ENCODE data around the gene RHOH. TPM values are rescaled to one million over a fixed set of nuclear protein-coding genes. Genes with fewer than 3 reads are reported as not detected.
"Not testable (repeated sequence)": the region's sequence is repeated elsewhere in the genome, so short reads cannot be mapped to it uniquely, and the experiment has no call there.

RHOH gene
- total and polyA plus RNA-seq, 10 of the 15 experiments (the other 5 are each of a cell fraction or from before 2014, with no cell fraction given), result 46.5 to 120 (median 57.9) TPM

DNA sequence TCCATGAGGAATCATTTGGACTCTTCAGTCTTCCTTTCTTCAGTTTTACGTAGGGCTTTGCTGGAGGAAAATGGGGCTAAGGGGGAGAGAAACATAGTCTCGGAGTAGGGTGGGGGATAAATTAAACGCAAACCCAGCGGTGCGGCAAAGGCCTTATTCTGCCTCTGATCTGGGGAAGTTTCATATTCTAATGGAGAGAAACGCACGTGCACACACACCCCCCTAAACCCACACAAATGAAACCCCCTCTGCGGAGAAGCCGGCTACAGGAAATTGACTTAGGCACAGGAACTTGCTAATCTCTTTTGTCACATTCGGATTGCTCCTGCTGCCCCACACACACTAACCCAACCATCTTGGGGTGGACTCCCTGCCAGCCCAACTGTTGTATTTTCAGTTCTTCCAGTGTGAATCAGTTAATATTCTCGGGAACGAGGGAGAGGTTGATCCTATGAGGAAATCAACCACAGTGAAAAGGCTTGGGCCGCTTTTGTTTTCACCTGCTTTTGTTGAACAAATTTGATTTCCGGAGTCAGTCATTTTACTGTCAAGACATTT is at the start of gene RHOH (continued):
- TF ChIP-seq, protein P1, sequence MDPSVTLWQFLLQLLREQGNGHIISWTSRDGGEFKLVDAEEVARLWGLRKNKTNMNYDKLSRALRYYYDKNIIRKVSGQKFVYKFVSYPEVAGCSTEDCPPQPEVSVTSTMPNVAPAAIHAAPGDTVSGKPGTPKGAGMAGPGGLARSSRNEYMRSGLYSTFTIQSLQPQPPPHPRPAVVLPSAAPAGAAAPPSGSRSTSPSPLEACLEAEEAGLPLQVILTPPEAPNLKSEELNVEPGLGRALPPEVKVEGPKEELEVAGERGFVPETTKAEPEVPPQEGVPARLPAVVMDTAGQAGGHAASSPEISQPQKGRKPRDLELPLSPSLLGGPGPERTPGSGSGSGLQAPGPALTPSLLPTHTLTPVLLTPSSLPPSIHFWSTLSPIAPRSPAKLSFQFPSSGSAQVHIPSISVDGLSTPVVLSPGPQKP (IDR thresholded peaks at IDR 0.05; ENCODE audit: low read depth, low read length), result no peak
- TF ChIP-seq BACH1 (IDR thresholded peaks at IDR 0.05; ENCODE audit: borderline replicate concordance) (no peak; the same call in 1 of the 2 replicates), ZNF217 (IDR thresholded peaks at IDR 0.05) (no peak)

DNA sequence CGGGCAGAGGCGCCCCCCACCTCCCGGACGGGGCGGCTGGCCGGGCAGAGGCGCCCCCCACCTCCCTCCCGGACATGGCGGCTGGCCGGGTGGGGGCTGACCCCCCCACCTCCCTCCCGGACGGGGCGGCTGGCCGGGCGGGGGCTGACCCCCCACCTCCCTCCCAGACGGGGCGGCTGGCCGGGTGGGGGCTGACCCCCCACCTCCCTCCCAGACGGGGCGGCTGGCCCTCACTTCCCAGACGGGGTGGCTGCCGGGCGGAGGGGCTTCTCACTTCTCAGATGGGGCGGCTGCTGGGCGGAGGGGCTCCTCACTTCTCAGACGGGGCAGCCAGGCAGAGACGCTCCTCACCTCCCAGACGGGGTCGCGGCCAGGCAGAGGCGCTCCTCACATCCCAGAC is 49.3 kb upstream of the RHOH start:
- CTCF ChIA-PET; intact Hi-C loops (cut with micrococcal nuclease; ENCODE audit: unreplicated experiment): not testable (repeated sequence)

More for the DNA sequence above, 49.3 kb upstream of the RHOH start:
- H3K4me1 ChIP-seq (ENCODE audit: control insufficient read depth, insufficient read depth, low read length); in situ Hi-C loops (cut with MboI); H2AFZ ChIP-seq (ENCODE audit: control insufficient read depth, low read depth, low read length); FAIRE-seq; H3K9ac ChIP-seq (ENCODE audit: control insufficient read depth, insufficient read depth, low read length); H3K9me3 ChIP-seq (replicated peaks; ENCODE audit: control insufficient read depth, insufficient read depth, low read length); H3K4me2 ChIP-seq (ENCODE audit: control insufficient read depth, insufficient read depth); ATAC-seq; DNase-seq (ENCODE audit: low read depth, low spot score); H3K4me3 ChIP-seq; SMC1A ChIA-PET (ENCODE audit: uncharacterized antibody, unreplicated experiment); H3K27ac ChIP-seq (ENCODE audit: control insufficient read depth, insufficient read depth); RAD21 ChIA-PET (ENCODE audit: unreplicated experiment); POLR2A ChIA-PET; BruUV-seq (replicated peaks); H3K79me2 ChIP-seq (ENCODE audit: control insufficient read depth, insufficient read depth, low read length); H4K20me1 ChIP-seq (ENCODE audit: control insufficient read depth, insufficient read depth); H3K36me3 ChIP-seq (ENCODE audit: control insufficient read depth in 2 of 2, insufficient read depth in 2 of 2, low read length in 1 of 2); H3K27me3 ChIP-seq (replicated peaks in 1 of 2; ENCODE audit: control insufficient read depth in 2 of 2, insufficient read depth in 2 of 2, low read length in 1 of 2): not testable (repeated sequence)
- WGBS (ENCODE audit: insufficient coverage, insufficient replicate concordance, low lambda C conversion rate, missing lambda C conversion rate), result 100% methylated on average over 2 of the region's 31 CpGs

All from GM12878 (cell line).